CD4-positive, alpha-beta T cell treated with Interferon alpha-2 for 1 hour (primary cell): Measurements from ENCODE around the gene MVB12B.
A peak's percentile ranks its signal among the peaks of the same experiment; 100 is the strongest.

ENCODE experiments used
- DNase-seq, 2 donors: peaks; one replicate each; pipeline ENCODE4 v3.0.0-alpha.2; 2020 to 2022

MVB12B gene

GRCh38 chr9:126386776-126387175, 60.1 kb downstream of the MVB12B start:
- DNase-seq = no peak

GRCh38 chr9:126388964-126389708, 62.5 kb downstream of the MVB12B start:
- no peak for DNase-seq

GRCh38 chr9:126389992-126390391, 63.4 kb downstream of the MVB12B start:
- DNase-seq = no peak

- no peak for DNase-seq
Measured at GRCh38 chr9:126390923-126391322, 64.3 kb downstream of the MVB12B start.

- DNase-seq = no peak
Measured at GRCh38 chr9:126391713-126392661, 65.4 kb downstream of the MVB12B start.

- DNase-seq = no peak
Measured at GRCh38 chr9:126392662-126393371, 66.2 kb downstream of the MVB12B start.

GRCh38 chr9:126393876-126394275, 67.2 kb downstream of the MVB12B start:
- no peak for DNase-seq

- no peak for DNase-seq
Measured at GRCh38 chr9:126394802-126395201, 68.2 kb downstream of the MVB12B start.

GRCh38 chr9:126395439-126396212, 69.0 kb downstream of the MVB12B start:
- no peak for DNase-seq

GRCh38 chr9:126397056-126397455, 70.4 kb downstream of the MVB12B start:
- peak; percentile 63 to 75 for DNase-seq

GRCh38 chr9:126398403-126399058, 71.9 kb downstream of the MVB12B start:
- peak; percentile 72 to 78 for DNase-seq

GRCh38 chr9:126399251-126399650, 72.6 kb downstream of the MVB12B start:
- no peak for DNase-seq

GRCh38 chr9:126399789-126400188, 73.2 kb downstream of the MVB12B start:
- no peak for DNase-seq

- DNase-seq = no peak
Measured at GRCh38 chr9:126400571-126400970, 73.9 kb downstream of the MVB12B start.

- no peak for DNase-seq
Measured at GRCh38 chr9:126401107-126401506, 74.5 kb downstream of the MVB12B start.

- DNase-seq = no peak
Measured at GRCh38 chr9:126401581-126401980, 75.0 kb downstream of the MVB12B start.

- DNase-seq = no peak
Measured at GRCh38 chr9:126403397-126403796, 76.8 kb downstream of the MVB12B start.

GRCh38 chr9:126404459-126404858, 77.8 kb downstream of the MVB12B start:
- no peak for DNase-seq

- no peak for DNase-seq
Measured at GRCh38 chr9:126406075-126406667, 79.5 kb downstream of the MVB12B start.

- no peak for DNase-seq
Measured at GRCh38 chr9:126407114-126407870, 80.7 kb downstream of the MVB12B start.

GRCh38 chr9:126408004-126408403, 81.4 kb downstream of the MVB12B start:
- DNase-seq = no peak
